Measurements from ENCODE around the gene GDPD5. TPM values are rescaled to one million over a fixed set of nuclear protein-coding genes. Genes with fewer than 3 reads are reported as not detected.

Gene GDPD5
- total and polyA plus RNA-seq, 4 donors = 6.2 to 24.7 (median 12.0) TPM

- Histone ChIP-seq H3K9me3 (ENCODE audit: control insufficient read depth in 4 of 4, insufficient read depth in 3 of 4, low read length in 3 of 4) (no peaks in the 10 kb centered on the region), H3K9ac (ENCODE audit: insufficient read depth in 1 of 2, low read length in 2 of 2) (no peak overlapping the region), H3K27me3 (ENCODE audit: control insufficient read depth in 3 of 3, insufficient read depth in 3 of 3, low read length in 2 of 3) (no peaks in the 10 kb centered on the region), H3K36me3 (ENCODE audit: control insufficient read depth in 4 of 4, insufficient read depth in 4 of 4, low read length in 4 of 4) (peaks cover 37 to 61% (median 50%) of the 10 kb centered on the region in 4 donors), H3K4me3 (no peak overlapping the region), H3K27ac (ENCODE audit: low read depth in 1 of 2, low read length in 1 of 2) (no peak overlapping the region), H3K4me1 (ENCODE audit: control insufficient read depth in 5 of 5, insufficient read depth in 5 of 5, low read length in 5 of 5) (peaks cover 7 to 29% (median 15%) of the 10 kb centered on the region in 5 donors)
- 88 to 91% methylated on average over 6 of the region's 6 CpGs for WGBS, 2 donors
- TF ChIP-seq, protein P1, sequence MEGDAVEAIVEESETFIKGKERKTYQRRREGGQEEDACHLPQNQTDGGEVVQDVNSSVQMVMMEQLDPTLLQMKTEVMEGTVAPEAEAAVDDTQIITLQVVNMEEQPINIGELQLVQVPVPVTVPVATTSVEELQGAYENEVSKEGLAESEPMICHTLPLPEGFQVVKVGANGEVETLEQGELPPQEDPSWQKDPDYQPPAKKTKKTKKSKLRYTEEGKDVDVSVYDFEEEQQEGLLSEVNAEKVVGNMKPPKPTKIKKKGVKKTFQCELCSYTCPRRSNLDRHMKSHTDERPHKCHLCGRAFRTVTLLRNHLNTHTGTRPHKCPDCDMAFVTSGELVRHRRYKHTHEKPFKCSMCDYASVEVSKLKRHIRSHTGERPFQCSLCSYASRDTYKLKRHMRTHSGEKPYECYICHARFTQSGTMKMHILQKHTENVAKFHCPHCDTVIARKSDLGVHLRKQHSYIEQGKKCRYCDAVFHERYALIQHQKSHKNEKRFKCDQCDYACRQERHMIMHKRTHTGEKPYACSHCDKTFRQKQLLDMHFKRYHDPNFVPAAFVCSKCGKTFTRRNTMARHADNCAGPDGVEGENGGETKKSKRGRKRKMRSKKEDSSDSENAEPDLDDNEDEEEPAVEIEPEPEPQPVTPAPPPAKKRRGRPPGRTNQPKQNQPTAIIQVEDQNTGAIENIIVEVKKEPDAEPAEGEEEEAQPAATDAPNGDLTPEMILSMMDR (IDR thresholded peaks at IDR 0.05; ENCODE audit: control extremely low read depth, extremely low read depth) = no peak
- no peak for ATAC-seq (ENCODE audit: insufficient read depth, low FRiP score)
- DNase-seq = no peak
These were observed 42.2 kb upstream of the GDPD5 start for GRCh38 chr11:75567971-75568370.

DNA sequence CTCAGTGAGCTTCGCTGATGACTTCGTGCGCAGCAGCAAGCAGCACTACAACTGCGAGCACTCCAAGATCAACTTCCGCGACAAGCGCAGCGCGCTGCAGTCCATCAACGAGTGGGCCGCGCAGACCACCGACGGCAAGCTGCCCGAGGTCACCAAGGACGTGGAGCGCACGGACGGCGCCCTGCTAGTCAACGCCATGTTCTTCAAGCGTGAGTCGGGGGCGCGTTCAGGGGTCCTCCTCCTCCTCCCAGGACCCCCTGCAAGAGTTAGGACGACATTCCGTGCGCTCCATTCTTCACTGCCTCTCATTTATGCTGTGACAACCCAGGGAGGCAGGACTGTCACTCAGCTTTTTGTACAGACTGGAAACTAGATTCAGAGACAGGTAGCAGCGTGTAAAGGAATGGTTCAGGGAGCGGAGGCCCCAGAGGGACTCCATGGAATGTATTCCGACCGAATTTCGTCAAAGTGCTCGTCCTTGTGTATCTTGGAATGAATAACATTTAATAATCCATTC, 41.1 kb upstream of the GDPD5 start:
- H3K27me3 ChIP-seq (ENCODE audit: control insufficient read depth in 3 of 3, insufficient read depth in 3 of 3, low read length in 2 of 3) = no peaks in the 10 kb centered on the region
- H3K36me3 ChIP-seq (ENCODE audit: control insufficient read depth in 4 of 4, insufficient read depth in 4 of 4, low read length in 4 of 4) = peaks cover 31 to 54% (median 46%) of the 10 kb centered on the region in 4 donors
- no peaks in the 10 kb centered on the region for H3K9me3 ChIP-seq (ENCODE audit: control insufficient read depth in 4 of 4, insufficient read depth in 3 of 4, low read length in 3 of 4)
- H3K9ac ChIP-seq (ENCODE audit: insufficient read depth in 1 of 2, low read length in 2 of 2) = no peak overlapping the region
- TF ChIP-seq, protein P1 (IDR thresholded peaks at IDR 0.05; ENCODE audit: control extremely low read depth, extremely low read depth) = no peak
- H3K4me3 ChIP-seq = no peak overlapping the region
- peak overlapping the region in 1 of 2 donors; percentile 4 for H3K27ac ChIP-seq (ENCODE audit: low read depth in 1 of 2, low read length in 1 of 2)
- ATAC-seq (ENCODE audit: insufficient read depth, low FRiP score) (no peak), DNase-seq (no peak)
- H3K4me1 ChIP-seq (ENCODE audit: control insufficient read depth in 5 of 5, insufficient read depth in 5 of 5, low read length in 5 of 5) = peaks cover 7 to 29% (median 15%) of the 10 kb centered on the region in 5 donors
- 93 to 96% methylated on average over 34 of the region's 34 CpGs for WGBS, 2 donors

GRCh38 chr11:75565916-75566762, 40.4 kb upstream of the GDPD5 start:
- WGBS, 2 donors = 83 to 84% methylated on average over 43 of the region's 43 CpGs
- peak overlapping the region; percentile 64 to 98 for H3K27ac ChIP-seq (ENCODE audit: low read depth in 1 of 2, low read length in 1 of 2)
- no peak for ATAC-seq (ENCODE audit: insufficient read depth, low FRiP score)
- H3K36me3 ChIP-seq (ENCODE audit: control insufficient read depth in 4 of 4, insufficient read depth in 4 of 4, low read length in 4 of 4) = peaks cover 25 to 48% (median 40%) of the 10 kb centered on the region in 4 donors
- H3K9ac ChIP-seq (ENCODE audit: insufficient read depth in 1 of 2, low read length in 2 of 2) = no peak overlapping the region
- TF ChIP-seq, protein P1 (IDR thresholded peaks at IDR 0.05; ENCODE audit: control extremely low read depth, extremely low read depth) = no peak
- no peak overlapping the region for H3K4me3 ChIP-seq
- H3K4me1 ChIP-seq (ENCODE audit: control insufficient read depth in 5 of 5, insufficient read depth in 5 of 5, low read length in 5 of 5) = peaks cover 7 to 33% (median 19%) of the 10 kb centered on the region in 5 donors
- no peak for DNase-seq
- no peaks in the 10 kb centered on the region for H3K27me3 ChIP-seq (ENCODE audit: control insufficient read depth in 3 of 3, insufficient read depth in 3 of 3, low read length in 2 of 3)
- H3K9me3 ChIP-seq (ENCODE audit: control insufficient read depth in 4 of 4, insufficient read depth in 3 of 4, low read length in 3 of 4) = no peaks in the 10 kb centered on the region
